Stimulated activated memory B cell treated with anti-CD40 and anti-IgM and Interleukin-4, amounts not matched to agents 10 μg/mL and 1 μg/mL and 100 μg/mL, for 72 hours (primary cell): ENCODE measurements around the gene DAZAP2.
A peak's percentile ranks its signal among the peaks of the same experiment; 100 is the strongest.
"Not testable (repeated sequence)": the region's sequence is repeated elsewhere in the genome, so short reads cannot be mapped to it uniquely, and the experiment has no call there.

ENCODE experiments used
- ATAC-seq: fragments of 150-1000 bp; cut with Tn5 transposase; 2 replicates; pipeline ENCODE4 v1.10.0; 2021
- H3K27ac Mint-ChIP-seq: one replicate; pipeline ENCODE4 v1.8.0; 2022; ENCODE audit warnings: mild to moderate bottlenecking, mixed read lengths
- H3K27me3 Mint-ChIP-seq: one replicate; pipeline ENCODE4 v1.8.0; 2022; ENCODE audit warnings: mixed read lengths
- H3K36me3 Mint-ChIP-seq: one replicate; pipeline ENCODE4 v1.8.0; 2022; ENCODE audit warnings: mixed read lengths
- H3K4me1 Mint-ChIP-seq: one replicate; pipeline ENCODE4 v1.8.0; 2022; ENCODE audit warnings: mixed read lengths
- H3K4me3 Mint-ChIP-seq: one replicate; pipeline ENCODE4 v1.8.0; 2022; ENCODE audit warnings: mild to moderate bottlenecking, moderate library complexity, mixed read lengths
- H3K9me3 Mint-ChIP-seq: one replicate; pipeline ENCODE4 v1.8.0; 2022; ENCODE audit warnings: mixed read lengths

Gene DAZAP2

DNA sequence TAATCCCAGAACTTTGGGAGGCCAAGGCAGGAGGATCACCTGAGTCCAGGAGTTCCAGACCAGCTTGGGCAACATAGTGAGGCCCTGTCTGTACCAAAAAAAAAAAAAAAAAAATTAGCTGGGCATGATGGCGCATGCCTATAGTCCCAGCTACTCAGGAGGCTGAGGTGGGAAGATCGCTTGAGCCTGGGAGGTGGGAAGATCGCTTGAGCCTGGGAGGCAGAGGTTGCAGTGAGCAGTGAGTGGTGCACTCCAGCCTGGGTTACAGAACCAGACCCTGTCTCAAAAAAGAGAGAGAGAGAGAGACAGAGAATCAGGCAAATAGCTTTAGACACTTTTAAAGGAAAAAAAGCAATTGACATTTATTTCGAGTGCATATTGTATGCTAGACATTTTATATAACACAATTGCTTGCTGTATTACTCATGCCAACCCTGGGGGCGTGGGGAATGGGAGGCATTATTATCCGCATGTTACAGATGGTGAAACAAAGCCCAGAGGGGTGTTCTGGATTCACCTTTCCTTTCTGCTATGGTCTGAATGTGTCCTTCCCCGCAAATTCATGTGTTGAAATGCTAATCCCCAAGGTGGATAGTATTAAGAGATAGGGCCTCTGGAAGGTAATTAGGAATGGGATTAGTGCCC, 30.5 kb upstream of the DAZAP2 start:
- no peak for ATAC-seq
- H3K4me1 Mint-ChIP-seq, result no peaks in the 10 kb centered on the region
- peaks cover 18% of the 10 kb centered on the region for H3K36me3 Mint-ChIP-seq
- peak overlapping the region; percentile 65 for H3K27ac Mint-ChIP-seq
- H3K9me3 Mint-ChIP-seq, result no peaks in the 10 kb centered on the region
- H3K27me3 Mint-ChIP-seq, result no peaks in the 10 kb centered on the region
- no peak overlapping the region for H3K4me3 Mint-ChIP-seq

GRCh38 chr12:51209259-51209658, 29.4 kb upstream of the DAZAP2 start:
- H3K4me1 Mint-ChIP-seq, result no peaks in the 10 kb centered on the region
- H3K36me3 Mint-ChIP-seq, result peaks cover 20% of the 10 kb centered on the region
- H3K27me3 Mint-ChIP-seq, result no peaks in the 10 kb centered on the region
- no peak overlapping the region for H3K27ac Mint-ChIP-seq
- no peak for ATAC-seq
- no peaks in the 10 kb centered on the region for H3K9me3 Mint-ChIP-seq
- H3K4me3 Mint-ChIP-seq, result no peak overlapping the region

DNA sequence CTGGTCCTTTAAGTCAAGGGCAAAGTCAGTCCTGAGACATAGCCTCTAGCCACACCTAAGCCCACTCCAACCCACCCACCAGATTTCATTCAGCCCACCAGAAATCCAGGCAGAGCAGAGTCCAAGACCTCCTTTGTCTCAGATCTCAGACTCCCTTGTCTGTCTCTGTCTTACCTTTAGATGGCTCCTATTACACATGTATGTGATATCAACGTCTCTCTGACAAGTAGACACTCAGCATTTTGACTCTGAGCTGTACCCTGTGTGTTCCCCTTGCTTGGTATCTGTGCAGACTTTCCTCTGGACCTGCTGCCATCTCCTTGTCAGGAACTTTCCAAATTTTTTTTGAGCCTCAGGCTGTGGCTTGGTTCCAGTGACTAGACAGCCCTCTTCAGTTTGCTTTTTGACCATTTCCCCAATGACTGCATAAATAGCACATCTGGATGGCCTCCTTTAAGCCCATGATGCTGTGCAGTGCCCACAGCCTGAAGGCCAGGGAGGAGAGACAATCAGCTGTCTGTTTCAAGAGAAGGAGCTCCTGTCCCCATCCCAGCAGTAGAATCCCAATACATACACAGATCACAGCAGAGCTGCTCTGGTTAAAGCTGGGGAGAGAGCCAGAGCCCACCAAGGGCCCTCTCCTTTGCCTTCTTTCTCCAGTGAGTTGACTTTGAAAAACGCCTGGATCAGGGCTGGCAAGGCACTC, 27.8 kb upstream of the DAZAP2 start:
- H3K27ac Mint-ChIP-seq, result peak overlapping the region; percentile 28
- H3K36me3 Mint-ChIP-seq, result peaks cover 24% of the 10 kb centered on the region
- H3K27me3 Mint-ChIP-seq, result no peaks in the 10 kb centered on the region
- H3K9me3 Mint-ChIP-seq, result no peaks in the 10 kb centered on the region
- ATAC-seq, result no peak
- no peak overlapping the region for H3K4me3 Mint-ChIP-seq
- no peaks in the 10 kb centered on the region for H3K4me1 Mint-ChIP-seq

DNA sequence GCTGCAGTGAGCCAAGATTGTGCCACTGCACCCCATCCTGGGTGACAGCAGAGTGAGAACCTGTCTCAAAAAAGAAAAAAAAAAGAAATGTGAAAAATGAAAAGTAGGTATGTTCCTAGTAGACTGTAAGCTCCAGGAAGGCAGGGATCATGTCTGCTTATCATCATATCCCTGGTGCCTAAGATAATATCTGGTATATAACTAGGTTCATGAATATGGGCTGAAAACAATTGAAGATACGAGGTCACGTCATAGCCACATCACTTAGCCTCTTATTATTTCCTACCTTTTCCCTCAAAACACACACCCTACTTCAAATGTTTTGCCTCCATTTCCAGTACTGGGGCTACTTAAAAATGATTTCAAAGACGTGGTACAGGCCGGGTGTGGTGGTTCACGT, 23.7 kb upstream of the DAZAP2 start:
- no peaks in the 10 kb centered on the region for H3K27me3 Mint-ChIP-seq
- no peak for ATAC-seq
- peaks cover 14% of the 10 kb centered on the region for H3K4me1 Mint-ChIP-seq
- peaks cover 17% of the 10 kb centered on the region for H3K36me3 Mint-ChIP-seq
- H3K9me3 Mint-ChIP-seq, result no peaks in the 10 kb centered on the region
- H3K4me3 Mint-ChIP-seq, result no peak overlapping the region
- H3K27ac Mint-ChIP-seq, result no peak overlapping the region

GRCh38 chr12:51216642-51217041, 22.0 kb upstream of the DAZAP2 start:
- Mint-ChIP-seq H3K4me1 (peaks cover 14% of the 10 kb centered on the region), H3K9me3 (no peaks in the 10 kb centered on the region), H3K27ac (peak overlapping the region; percentile 58)

DNA sequence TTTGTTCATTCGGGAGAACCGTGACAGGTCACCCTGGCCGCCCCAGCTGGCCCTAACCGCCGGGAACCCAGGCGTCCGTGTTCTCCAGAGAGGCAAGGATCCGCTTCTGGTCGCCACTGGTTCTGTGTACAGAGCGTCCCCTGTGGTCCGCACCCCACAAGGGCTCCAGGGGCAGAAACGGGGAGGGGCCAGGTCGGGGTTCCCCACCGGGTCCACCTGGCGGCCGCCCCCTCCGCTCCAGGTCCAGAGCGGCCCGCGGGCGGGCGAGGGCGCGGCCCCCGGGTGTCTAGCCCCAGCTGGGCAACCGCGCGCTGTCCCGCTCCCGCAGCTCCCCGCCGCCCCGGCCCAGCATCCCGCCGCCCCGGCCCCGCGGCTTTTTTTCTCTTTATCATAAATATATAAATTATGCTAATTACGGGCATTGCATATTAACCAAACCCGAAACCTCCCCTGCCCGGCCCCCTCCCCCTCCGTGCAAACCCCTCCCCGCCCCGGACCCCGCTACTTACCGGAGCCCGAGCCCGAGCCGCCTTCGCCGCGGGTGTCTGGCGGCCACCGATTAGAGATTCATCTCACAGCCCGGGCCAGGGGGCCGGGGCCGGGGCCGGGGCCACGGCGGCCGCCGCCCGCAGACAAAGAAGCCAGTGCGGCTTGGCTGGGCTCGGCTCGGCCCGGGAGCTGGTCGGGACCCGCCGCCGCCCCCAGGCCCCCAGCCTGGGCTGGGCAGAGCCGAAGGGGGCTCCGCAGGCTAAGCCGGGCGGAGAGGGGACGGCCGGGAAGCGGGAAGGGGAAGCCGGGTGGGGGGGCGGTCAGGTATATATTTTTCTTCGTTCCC, 21.3 kb upstream of the DAZAP2 start:
- peak overlapping the region; percentile 89 for H3K27ac Mint-ChIP-seq
- peaks cover 14% of the 10 kb centered on the region for H3K4me1 Mint-ChIP-seq
- peak; percentile 79 for ATAC-seq
- peaks cover 7% of the 10 kb centered on the region for H3K36me3 Mint-ChIP-seq
- H3K4me3 Mint-ChIP-seq, result peak overlapping the region; percentile 75
- H3K9me3 Mint-ChIP-seq, result no peaks in the 10 kb centered on the region
- no peaks in the 10 kb centered on the region for H3K27me3 Mint-ChIP-seq

More at GRCh38 chr12:51216642-51217041, 22.0 kb upstream of the DAZAP2 start:
- ATAC-seq, result no peak
- no peaks in the 10 kb centered on the region for H3K27me3 Mint-ChIP-seq
- peaks cover 7% of the 10 kb centered on the region for H3K36me3 Mint-ChIP-seq
- H3K4me3 Mint-ChIP-seq, result peak overlapping the region; percentile 72

- ATAC-seq, result peak; percentile 88
- Mint-ChIP-seq H3K4me1 (peaks cover 14% of the 10 kb centered on the region), H3K36me3 (peaks cover 7% of the 10 kb centered on the region), H3K27ac (peak within 1 kb of the TSS; percentile 89), H3K27me3 (no peaks in the 10 kb centered on the region), H3K4me3 (peak within 1 kb of the TSS; percentile 75), H3K9me3 (no peaks in the 10 kb centered on the region)
Observed at GRCh38 chr12:51217968-51218606, 20.5 kb upstream of the DAZAP2 start, which contains the start of gene POU6F1. Gene POU6F1, minus strand, starts transcription at chr12:51218062. Its CDS starts 11,226 bp downstream, at chr12:51206836.

DNA sequence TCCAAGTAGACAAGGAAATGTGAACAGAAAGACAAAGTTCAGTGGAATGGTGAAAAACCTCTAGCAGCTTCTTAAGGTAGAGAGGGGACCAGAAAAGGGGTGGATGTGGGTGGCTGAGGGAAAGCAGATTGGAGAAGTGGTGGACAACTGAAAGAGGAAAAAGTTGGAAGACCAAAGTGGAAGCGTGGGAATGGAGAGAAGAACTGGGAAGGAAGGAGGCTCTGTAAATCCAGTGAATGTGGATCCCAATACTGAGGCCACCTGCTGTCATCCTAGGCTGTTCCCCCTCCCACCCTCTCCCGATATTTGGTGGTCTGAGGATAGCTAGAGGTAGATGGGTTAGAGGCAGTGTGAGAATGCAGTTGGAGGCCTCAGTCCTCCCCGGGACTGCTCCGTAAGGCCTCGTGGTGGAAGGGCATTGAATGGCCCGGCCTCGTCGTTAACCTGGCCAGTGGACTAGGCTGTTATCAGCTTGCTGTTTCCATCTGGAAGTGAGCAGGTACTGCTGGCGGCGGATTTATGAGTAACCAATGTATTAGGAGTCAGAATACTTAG, 19.9 kb upstream of the DAZAP2 start:
- H3K27me3 Mint-ChIP-seq, result no peaks in the 10 kb centered on the region
- no peak for ATAC-seq
- peaks cover 7% of the 10 kb centered on the region for H3K36me3 Mint-ChIP-seq
- H3K4me3 Mint-ChIP-seq, result peak overlapping the region; percentile 75
- H3K27ac Mint-ChIP-seq, result peak overlapping the region; percentile 89
- no peaks in the 10 kb centered on the region for H3K9me3 Mint-ChIP-seq
- peaks cover 14% of the 10 kb centered on the region for H3K4me1 Mint-ChIP-seq

GRCh38 chr12:51219322-51219721, 19.3 kb upstream of the DAZAP2 start:
- no peaks in the 10 kb centered on the region for H3K27me3 Mint-ChIP-seq
- peaks cover 14% of the 10 kb centered on the region for H3K4me1 Mint-ChIP-seq
- peak overlapping the region; percentile 28 for H3K4me3 Mint-ChIP-seq
- H3K27ac Mint-ChIP-seq, result peak overlapping the region; percentile 89
- no peak for ATAC-seq
- peaks cover 4% of the 10 kb centered on the region for H3K36me3 Mint-ChIP-seq
- no peaks in the 10 kb centered on the region for H3K9me3 Mint-ChIP-seq

- H3K27me3 Mint-ChIP-seq, ATAC-seq, H3K4me3 Mint-ChIP-seq, H3K36me3 Mint-ChIP-seq, H3K9me3 Mint-ChIP-seq, H3K27ac Mint-ChIP-seq: not testable (repeated sequence)
- peaks cover 14% of the 10 kb centered on the region for H3K4me1 Mint-ChIP-seq
Observed at GRCh38 chr12:51219857-51220256, 18.8 kb upstream of the DAZAP2 start.

GRCh38 chr12:51222461-51222860, 16.2 kb upstream of the DAZAP2 start:
- no peak for ATAC-seq
- H3K36me3 Mint-ChIP-seq, result no peaks in the 10 kb centered on the region
- no peaks in the 10 kb centered on the region for H3K27me3 Mint-ChIP-seq
- no peak overlapping the region for H3K27ac Mint-ChIP-seq
- H3K4me1 Mint-ChIP-seq, result peaks cover 14% of the 10 kb centered on the region
- H3K4me3 Mint-ChIP-seq, result no peak overlapping the region
- no peaks in the 10 kb centered on the region for H3K9me3 Mint-ChIP-seq

DNA sequence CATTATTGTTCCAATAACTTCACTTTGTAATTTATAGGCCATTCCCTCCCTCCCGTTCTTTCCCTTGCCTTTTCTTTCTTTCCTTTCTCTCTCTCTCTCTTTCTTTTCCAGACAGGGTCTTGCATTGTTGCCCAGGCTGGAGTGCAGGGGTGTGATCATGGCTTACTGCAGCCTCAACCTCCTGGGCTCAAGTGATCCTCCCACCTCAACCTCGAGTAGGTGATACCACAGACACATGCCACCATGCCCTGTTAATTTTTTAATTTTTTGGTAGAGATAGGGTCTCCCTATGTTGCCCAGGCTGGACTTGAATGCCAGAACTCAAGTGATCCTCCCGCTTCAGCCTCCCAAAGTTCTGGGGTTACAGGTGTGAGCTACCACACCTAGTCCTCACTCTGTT, 14.0 kb upstream of the DAZAP2 start:
- Mint-ChIP-seq H3K27me3 (no peaks in the 10 kb centered on the region), H3K36me3 (no peaks in the 10 kb centered on the region), H3K27ac (no peak overlapping the region), H3K4me3 (no peak overlapping the region), H3K9me3 (no peaks in the 10 kb centered on the region), H3K4me1 (peaks cover under 1% of the 10 kb centered on the region)
- no peak for ATAC-seq

- Mint-ChIP-seq H3K27ac (no peak overlapping the region), H3K9me3 (no peaks in the 10 kb centered on the region), H3K36me3 (no peaks in the 10 kb centered on the region), H3K4me3 (no peak overlapping the region), H3K4me1 (no peaks in the 10 kb centered on the region), H3K27me3 (no peaks in the 10 kb centered on the region)
- ATAC-seq, result no peak
Observed at GRCh38 chr12:51225234-51225633, 13.4 kb upstream of the DAZAP2 start.

DNA sequence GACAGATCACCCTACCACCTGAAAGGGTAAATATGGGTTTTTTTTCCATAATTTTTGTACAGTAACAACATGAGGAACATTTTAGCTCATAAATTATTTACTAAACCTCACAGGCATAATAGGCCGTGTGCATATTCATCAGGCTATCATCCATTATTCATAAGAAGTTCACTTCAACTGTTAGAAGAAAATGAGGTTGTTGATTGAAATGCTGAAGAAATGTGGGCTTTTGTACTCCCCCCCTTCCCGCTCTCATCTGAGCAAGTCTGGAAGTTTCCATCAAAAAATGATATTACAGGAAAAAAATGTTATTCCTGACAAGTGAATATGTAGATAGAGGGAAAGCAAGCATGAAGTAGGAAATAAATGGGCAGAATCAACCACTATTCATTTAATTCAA, 12.9 kb upstream of the DAZAP2 start:
- Mint-ChIP-seq H3K27ac (no peak overlapping the region), H3K36me3 (no peaks in the 10 kb centered on the region), H3K4me3 (no peak overlapping the region), H3K27me3 (no peaks in the 10 kb centered on the region), H3K4me1 (no peaks in the 10 kb centered on the region), H3K9me3 (no peaks in the 10 kb centered on the region)
- no peak for ATAC-seq

GRCh38 chr12:51227112-51227511, 11.5 kb upstream of the DAZAP2 start:
- H3K27ac Mint-ChIP-seq, H3K4me3 Mint-ChIP-seq, H3K27me3 Mint-ChIP-seq, H3K9me3 Mint-ChIP-seq, H3K36me3 Mint-ChIP-seq, H3K4me1 Mint-ChIP-seq, ATAC-seq: not testable (repeated sequence)
